Trophoblast cell (in vitro differentiated cells and primary cell): ENCODE measurements around the gene SDS.

Experiments used
- DNase-seq, 2 donors: peaks; one replicate each; pipeline ENCODE4 v3.0.0-alpha.2; 2016
- H2AFZ ChIP-seq: 2 replicates; pipeline ENCODE4 v1.6.1; 2013; ENCODE audit warnings: low read length, moderate library complexity, mild to moderate bottlenecking; ENCODE audit not compliant: insufficient read depth, poor library complexity
- H2AK5ac ChIP-seq: 2 replicates; pipeline ENCODE4 v1.6.1; 2013; ENCODE audit warnings: mild to moderate bottlenecking, low read length
- H2BK120ac ChIP-seq: 2 replicates; pipeline ENCODE4 v1.6.1; 2013; ENCODE audit warnings: low read length, mild to moderate bottlenecking, moderate library complexity; ENCODE audit not compliant: insufficient read depth, poor library complexity
- H2BK12ac ChIP-seq: 2 replicates; pipeline ENCODE4 v1.6.1; 2013; ENCODE audit warnings: mild to moderate bottlenecking, low read length, moderate library complexity
- H2BK5ac ChIP-seq: 2 replicates; pipeline ENCODE4 v1.6.1; 2013; ENCODE audit warnings: low read length, low read depth, moderate library complexity, mild to moderate bottlenecking; ENCODE audit not compliant: poor library complexity
- H3K14ac ChIP-seq: 2 replicates; pipeline ENCODE4 v1.6.1; 2013; ENCODE audit warnings: mild to moderate bottlenecking, low read length
- H3K18ac ChIP-seq: 2 replicates; pipeline ENCODE4 v1.6.1; 2013; ENCODE audit warnings: mild to moderate bottlenecking, low read length
- H3K23ac ChIP-seq: 2 replicates; pipeline ENCODE4 v1.6.1; 2013; ENCODE audit warnings: low read length
- H3K27ac ChIP-seq: 2 replicates; pipeline ENCODE4 v1.5.1; 2013; ENCODE audit warnings: low read depth, mild to moderate bottlenecking, inconsistent platforms, low read length, moderate library complexity
- H3K27me3 ChIP-seq: 2 replicates; pipeline ENCODE4 v1.6.1; 2013; ENCODE audit warnings: inconsistent platforms, mild to moderate bottlenecking, low read length, moderate library complexity; ENCODE audit not compliant: insufficient read depth
- H3K36me3 ChIP-seq, 2 experiments: 1 replicate in 1 of 2; 2 replicates in 1 of 2; pipeline ENCODE4 v1.6.1; 2013; ENCODE audit warnings: low read length in 2 of 2, mild to moderate bottlenecking in 2 of 2, moderate library complexity in 1 of 2; ENCODE audit not compliant: insufficient read depth in 2 of 2, control insufficient read depth in 1 of 2
- H3K4ac ChIP-seq: 2 replicates; pipeline ENCODE4 v1.6.1; 2013; ENCODE audit warnings: low read depth, mild to moderate bottlenecking, low read length, moderate library complexity
- H3K4me1 ChIP-seq, 2 experiments: 1 replicate in 1 of 2; 2 replicates in 1 of 2; pipeline ENCODE4 v1.6.1; 2013; ENCODE audit warnings: low read length in 2 of 2, mild to moderate bottlenecking in 2 of 2, moderate library complexity in 1 of 2; ENCODE audit not compliant: insufficient read depth in 2 of 2, control insufficient read depth in 1 of 2
- H3K4me2 ChIP-seq: 2 replicates; pipeline ENCODE4 v1.6.1; 2013; ENCODE audit warnings: inconsistent platforms, mild to moderate bottlenecking, low read length, moderate library complexity
- H3K4me3 ChIP-seq: 2 replicates; pipeline ENCODE4 v1.5.1; 2013; ENCODE audit warnings: mild to moderate bottlenecking, low read depth, low read length, inconsistent platforms
- H3K79me1 ChIP-seq: one replicate; pipeline ENCODE4 v1.6.1; 2013; ENCODE audit warnings: low read length
- H3K79me2 ChIP-seq: 2 replicates; pipeline ENCODE4 v1.6.1; 2013; ENCODE audit warnings: low read length, mild to moderate bottlenecking; ENCODE audit not compliant: control insufficient read depth, insufficient read depth, poor library complexity
- H3K9ac ChIP-seq: 2 replicates; pipeline ENCODE4 v1.6.1; 2013; ENCODE audit warnings: mild to moderate bottlenecking, low read length
- H3K9me3 ChIP-seq: 2 replicates; pipeline ENCODE4 v1.6.1; 2013; ENCODE audit warnings: low read depth, mild to moderate bottlenecking, control low read depth, inconsistent platforms, low read length; ENCODE audit not compliant: insufficient read depth
- H4K12ac ChIP-seq: 2 replicates; pipeline ENCODE4 v1.6.1; 2013; ENCODE audit warnings: low read depth, mild to moderate bottlenecking, low read length, moderate library complexity
- H4K8ac ChIP-seq: 2 replicates; pipeline ENCODE4 v1.6.1; 2013; ENCODE audit warnings: low read depth, mild to moderate bottlenecking, low read length, moderate library complexity
- H4K91ac ChIP-seq: one replicate; pipeline ENCODE4 v1.6.1; 2013; ENCODE audit warnings: low read depth, mild to moderate bottlenecking, low read length, moderate library complexity
- WGBS: extraction: QIAGEN DNeasy Blood & Tissue Kit; methylation state at CpG from one replicate; pipeline ENCODE4 v1.1.7; 2013; ENCODE audit warnings: missing lambda C conversion rate; ENCODE audit not compliant: insufficient read length, insufficient coverage; ENCODE audit errors: extremely low coverage; 5-methylcytosine and 5-hydroxymethylcytosine counted together

The SDS gene

DNA sequence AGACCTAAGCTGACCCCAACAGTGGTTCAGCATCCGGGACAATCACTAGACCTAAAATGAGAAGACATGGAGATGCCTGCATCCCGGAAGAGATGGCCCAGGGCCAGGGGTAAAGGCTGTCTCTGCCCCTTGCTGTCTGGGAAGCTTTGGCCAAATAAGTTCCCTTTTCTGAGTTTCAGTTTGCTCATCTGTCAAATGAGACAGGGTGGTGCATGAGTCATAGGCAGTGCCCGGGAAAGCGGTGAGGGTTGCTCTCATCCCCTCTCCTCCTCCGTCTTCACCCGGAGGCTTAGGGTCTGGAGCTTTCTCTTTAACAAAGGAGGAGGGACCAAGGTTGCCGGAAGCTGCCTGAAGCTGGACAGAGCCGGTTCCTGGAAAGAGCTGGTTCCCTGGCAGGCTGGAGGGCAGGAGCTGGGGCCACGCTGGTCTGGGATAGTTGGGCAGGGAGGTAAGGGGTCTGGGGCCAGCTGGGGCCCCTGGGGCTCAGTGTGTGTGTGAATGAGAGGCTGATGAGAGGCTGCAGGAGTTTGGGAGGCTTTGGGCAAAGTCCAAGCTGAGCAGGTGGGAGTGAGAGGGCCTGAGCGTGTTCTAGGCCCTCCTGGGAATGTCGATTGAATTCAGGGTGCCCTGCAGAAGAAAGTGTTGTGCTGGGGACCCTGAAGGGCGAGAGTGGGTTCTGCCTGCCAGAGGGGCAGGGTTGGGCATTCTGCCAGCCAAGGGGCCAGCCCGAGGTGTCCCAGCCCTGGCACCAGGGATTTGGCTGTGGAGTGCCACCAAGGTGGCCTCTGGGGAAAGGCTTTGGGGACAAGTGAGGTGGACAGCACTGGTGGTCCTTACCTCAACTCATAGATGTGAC, 18.6 kb upstream of the SDS start, which contains the start of gene SDSL:
Gene SDSL, plus strand, starts transcription at position 351 of the 856 bp plus-strand sequence. CDS start 5,603 bp downstream, outside the sequence.
- Histone ChIP-seq H3K4me2 (peak within 1 kb of the TSS; percentile 53), H2AFZ (peak within 1 kb of the TSS; percentile 19), H2AK5ac (peak within 1 kb of the TSS; percentile 16), H3K9ac (peak within 1 kb of the TSS; percentile 62), H3K9me3 (no peaks in the 10 kb centered on the region), H4K8ac (peak within 1 kb of the TSS; percentile 92), H3K23ac (no peak within 1 kb of the TSS), H3K4ac (peak within 1 kb of the TSS; percentile 38), H3K4me1 (peaks cover 7 to 10% of the 10 kb centered on the region in 2 experiments), H3K27ac (no peak within 1 kb of the TSS), H3K18ac (peak within 1 kb of the TSS; percentile 56), H3K4me3 (peak within 1 kb of the TSS; percentile 58), H3K36me3 (no peaks in the 10 kb centered on the region), H3K27me3 (no peaks in the 10 kb centered on the region), H3K79me1 (peaks cover 4% of the 10 kb centered on the region), H4K12ac (peak within 1 kb of the TSS; percentile 57), H4K91ac (peak within 1 kb of the TSS; percentile 74), H2BK5ac (no peak within 1 kb of the TSS), H2BK120ac (peak within 1 kb of the TSS; percentile 39), H2BK12ac (peak within 1 kb of the TSS; percentile 21), H3K14ac (peak within 1 kb of the TSS; percentile 57), H3K79me2 (peaks cover 3% of the 10 kb centered on the region)
- DNase-seq: peak; percentile 70 to 73
- WGBS: no CpG with 5 or more reads among the region's 13 CpGs

GRCh38 chr12:113420996-113421595, 17.4 kb upstream of the SDS start:
- no peak overlapping the region for H4K12ac ChIP-seq
- H2BK12ac ChIP-seq: no peak overlapping the region
- WGBS: no CpG with 5 or more reads among the region's 2 CpGs
- no peaks in the 10 kb centered on the region for H3K36me3 ChIP-seq
- H3K18ac ChIP-seq: no peak overlapping the region
- H2AK5ac ChIP-seq: no peak overlapping the region
- H3K27ac ChIP-seq: no peak overlapping the region
- H4K91ac ChIP-seq: no peak overlapping the region
- peaks cover 7 to 10% of the 10 kb centered on the region in 2 experiments for H3K4me1 ChIP-seq
- no peak overlapping the region for H2BK5ac ChIP-seq
- no peak overlapping the region for H3K4ac ChIP-seq
- H3K9ac ChIP-seq: no peak overlapping the region
- H2AFZ ChIP-seq: no peak overlapping the region
- H3K23ac ChIP-seq: no peak overlapping the region
- H3K14ac ChIP-seq: no peak overlapping the region
- H3K79me2 ChIP-seq: peaks cover 3% of the 10 kb centered on the region
- H4K8ac ChIP-seq: no peak overlapping the region
- no peak overlapping the region for H3K4me2 ChIP-seq
- no peaks in the 10 kb centered on the region for H3K27me3 ChIP-seq
- H3K9me3 ChIP-seq: no peaks in the 10 kb centered on the region
- DNase-seq: no peak
- peaks cover 4% of the 10 kb centered on the region for H3K79me1 ChIP-seq
- H3K4me3 ChIP-seq: no peak overlapping the region
- H2BK120ac ChIP-seq: no peak overlapping the region

DNA sequence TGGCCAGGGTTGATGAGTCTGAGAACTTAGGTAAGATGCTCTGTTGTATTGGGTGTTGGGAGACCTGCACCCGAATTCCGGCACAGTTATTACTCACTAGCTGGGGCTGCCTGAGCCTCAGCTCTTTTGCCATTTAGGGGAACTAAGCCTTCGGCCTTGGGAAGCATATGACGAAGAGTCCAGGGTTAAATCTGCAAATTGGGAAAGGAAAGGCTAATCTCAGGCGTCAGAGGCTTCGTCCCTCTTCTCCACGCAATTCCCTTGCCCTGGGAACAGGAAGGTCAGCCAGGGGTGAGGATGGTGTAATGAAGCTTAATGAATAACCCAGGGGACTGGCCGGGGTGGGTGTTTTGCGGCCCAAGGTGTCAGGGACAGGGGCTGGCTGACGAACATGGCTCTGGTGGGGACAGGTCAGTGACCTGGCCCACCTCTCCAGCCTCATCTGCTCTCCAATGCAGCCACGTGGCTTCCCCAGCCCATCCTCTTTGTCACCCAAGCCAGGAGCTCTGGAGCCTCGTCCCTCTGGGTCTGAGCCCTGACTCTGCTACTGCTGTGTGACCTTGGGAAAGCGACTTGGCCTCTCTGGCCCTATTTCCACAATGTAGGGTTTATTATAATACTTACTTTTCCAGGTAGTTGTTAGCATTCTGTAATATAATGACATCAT, 14.7 kb upstream of the SDS start:
- Histone ChIP-seq H2AFZ (no peak overlapping the region), H3K4me1 (peaks cover 7 to 10% of the 10 kb centered on the region in 2 experiments), H3K27ac (no peak overlapping the region), H4K12ac (no peak overlapping the region), H4K8ac (no peak overlapping the region), H3K4me2 (no peak overlapping the region), H2AK5ac (no peak overlapping the region), H3K9ac (no peak overlapping the region), H3K14ac (no peak overlapping the region), H3K18ac (no peak overlapping the region), H2BK120ac (no peak overlapping the region), H3K79me1 (peaks cover 4% of the 10 kb centered on the region), H3K4ac (no peak overlapping the region), H3K79me2 (peaks cover 3% of the 10 kb centered on the region), H2BK12ac (no peak overlapping the region), H3K9me3 (no peaks in the 10 kb centered on the region), H3K23ac (no peak overlapping the region), H3K4me3 (no peak overlapping the region), H3K27me3 (no peaks in the 10 kb centered on the region), H3K36me3 (no peaks in the 10 kb centered on the region), H4K91ac (no peak overlapping the region), H2BK5ac (no peak overlapping the region)
- WGBS: no CpG with 5 or more reads among the region's 13 CpGs
- peak; percentile 19 to 43 for DNase-seq

DNA sequence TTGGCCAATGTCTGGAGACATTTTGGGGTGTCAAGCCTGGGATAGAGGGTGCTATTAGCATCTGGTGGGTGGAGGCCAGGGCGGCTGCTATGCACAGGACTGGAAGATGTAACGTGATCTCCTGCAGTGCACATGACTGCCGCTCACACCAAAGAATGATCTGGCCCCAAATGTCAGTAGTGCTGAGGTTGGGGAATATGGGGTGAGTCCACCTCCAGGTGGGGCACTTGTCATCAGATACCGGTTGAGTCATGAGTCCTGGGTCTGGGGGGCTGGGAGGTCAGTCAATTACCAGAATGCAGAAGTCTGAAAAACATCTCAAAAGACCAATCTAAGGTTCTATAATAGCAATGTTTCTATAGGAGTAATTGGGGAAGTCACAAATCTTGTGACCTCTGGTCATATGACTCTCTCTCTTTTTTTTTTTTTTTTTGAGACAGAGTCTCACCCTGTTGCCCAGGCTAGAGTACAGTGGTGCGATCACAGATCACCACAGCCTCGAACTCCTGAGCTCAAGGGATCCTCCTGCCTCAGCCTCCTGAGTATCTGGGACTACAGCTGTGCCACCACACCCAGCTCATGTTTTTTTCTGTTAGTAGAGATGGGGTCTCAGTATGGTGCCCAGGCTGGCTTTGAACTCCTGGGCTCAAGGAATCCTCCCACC, 12.5 kb upstream of the SDS start:
- Histone ChIP-seq H2AFZ (no peak overlapping the region), H3K23ac (no peak overlapping the region), H3K14ac (no peak overlapping the region), H3K4me1 (no peaks in the 10 kb centered on the region), H3K4me3 (no peak overlapping the region), H3K27ac (no peak overlapping the region), H3K9ac (no peak overlapping the region), H2BK12ac (no peak overlapping the region), H4K8ac (no peak overlapping the region), H2AK5ac (no peak overlapping the region), H3K79me1 (no peaks in the 10 kb centered on the region), H4K12ac (no peak overlapping the region), H2BK5ac (no peak overlapping the region), H2BK120ac (no peak overlapping the region), H4K91ac (no peak overlapping the region), H3K79me2 (no peaks in the 10 kb centered on the region), H3K18ac (no peak overlapping the region), H3K4ac (no peak overlapping the region), H3K4me2 (no peak overlapping the region), H3K27me3 (no peaks in the 10 kb centered on the region), H3K9me3 (no peaks in the 10 kb centered on the region), H3K36me3 (no peaks in the 10 kb centered on the region)
- DNase-seq: peak; percentile 13 to 34
- WGBS: no CpG with 5 or more reads among the region's 6 CpGs
